Neural crest cell (in vitro differentiated cells): ENCODE results near the gene FAM83D. TPM values are rescaled to one million over a fixed set of nuclear protein-coding genes. Genes with fewer than 3 reads are reported as not detected.

Experiments used
- DNase-seq: peaks from one replicate; pipeline ENCODE4 v3.0.0; 2021; ENCODE audit warnings: low read depth, mixed read lengths, low spot score
- H3K27ac Mint-ChIP-seq: one replicate; pipeline ENCODE4 v1.8.0; 2021; ENCODE audit warnings: mild to moderate bottlenecking, mixed read lengths; ENCODE audit not compliant: unreplicated experiment
- H3K27me3 Mint-ChIP-seq: 2 replicates; pipeline ENCODE4 v1.8.0; 2021; ENCODE audit warnings: low read depth, mild to moderate bottlenecking, mixed read lengths
- H3K36me3 Mint-ChIP-seq: 2 replicates; pipeline ENCODE4 v1.8.0; 2021; ENCODE audit warnings: low read depth, mild to moderate bottlenecking, mixed read lengths
- H3K4me1 Mint-ChIP-seq: 2 replicates; pipeline ENCODE4 v1.8.0; 2021; ENCODE audit warnings: mixed read lengths
- H3K4me3 Mint-ChIP-seq: one replicate; pipeline ENCODE4 v1.8.0; 2021; ENCODE audit warnings: mild to moderate bottlenecking, mixed read lengths
- H3K9me3 Mint-ChIP-seq: 2 replicates; pipeline ENCODE4 v1.8.0; 2021; ENCODE audit warnings: mixed read lengths
- CTCF ChIP-seq: fragments of 200-600 bp; sonication (generic); conservative IDR thresholded peaks from 2 replicates; pipeline ENCODE4 v1.5.0; 2021; ENCODE audit warnings: antibody characterized with exemption, mild to moderate bottlenecking
- total RNA-seq: library from RNA; stranded (reverse); gene quantifications from 2 replicates; pipeline ENCODE4 v1.2.1, GENCODE V29; 2021

The FAM83D gene
- total RNA-seq, 1 donor from 2014 or later = 37.9 TPM

- H3K4me3 Mint-ChIP-seq = no peak overlapping the region
- no peak overlapping the region for H3K27ac Mint-ChIP-seq
- H3K4me1 Mint-ChIP-seq = no peaks in the 10 kb centered on the region
- TF ChIP-seq CTCF = no peak
- H3K27me3 Mint-ChIP-seq = peaks cover 3% of the 10 kb centered on the region
- H3K9me3 Mint-ChIP-seq = no peaks in the 10 kb centered on the region
- H3K36me3 Mint-ChIP-seq = no peaks in the 10 kb centered on the region
- no peak for DNase-seq
Observed at GRCh38 chr20:38915355-38915754, 10.9 kb upstream of the FAM83D start.

- Mint-ChIP-seq H3K9me3 (no peaks in the 10 kb centered on the region), H3K27ac (no peak overlapping the region), H3K4me1 (no peaks in the 10 kb centered on the region), H3K4me3 (no peak overlapping the region), H3K36me3 (no peaks in the 10 kb centered on the region), H3K27me3 (peaks cover 7% of the 10 kb centered on the region)
- DNase-seq = no peak
- TF ChIP-seq CTCF = no peak
Observed at GRCh38 chr20:38917657-38918056, 8.6 kb upstream of the FAM83D start.

- H3K36me3 Mint-ChIP-seq = no peaks in the 10 kb centered on the region
- no peaks in the 10 kb centered on the region for H3K9me3 Mint-ChIP-seq
- no peak overlapping the region for H3K4me3 Mint-ChIP-seq
- H3K27ac Mint-ChIP-seq = no peak overlapping the region
- H3K27me3 Mint-ChIP-seq = peaks cover 7% of the 10 kb centered on the region
- TF ChIP-seq CTCF = no peak
- no peak for DNase-seq
- H3K4me1 Mint-ChIP-seq = no peaks in the 10 kb centered on the region
Observed at GRCh38 chr20:38918172-38918571, 8.0 kb upstream of the FAM83D start.

GRCh38 chr20:38919683-38920082, 6.5 kb upstream of the FAM83D start:
- Mint-ChIP-seq H3K27ac (no peak overlapping the region), H3K4me3 (no peak overlapping the region), H3K27me3 (peaks cover 7% of the 10 kb centered on the region), H3K4me1 (no peaks in the 10 kb centered on the region), H3K9me3 (no peaks in the 10 kb centered on the region), H3K36me3 (no peaks in the 10 kb centered on the region)
- DNase-seq = no peak
- TF ChIP-seq CTCF = no peak

- Mint-ChIP-seq H3K27ac (no peak overlapping the region), H3K4me1 (no peaks in the 10 kb centered on the region), H3K36me3 (no peaks in the 10 kb centered on the region), H3K9me3 (no peaks in the 10 kb centered on the region), H3K4me3 (no peak overlapping the region), H3K27me3 (peaks cover 7% of the 10 kb centered on the region)
- no peak for DNase-seq
- TF ChIP-seq CTCF = no peak
Observed at GRCh38 chr20:38920411-38920810, 5.8 kb upstream of the FAM83D start.

GRCh38 chr20:38920851-38921250, 5.4 kb upstream of the FAM83D start:
- Mint-ChIP-seq H3K4me1 (peaks cover 3% of the 10 kb centered on the region), H3K9me3 (no peaks in the 10 kb centered on the region), H3K27ac (no peak overlapping the region), H3K27me3 (peaks cover 7% of the 10 kb centered on the region), H3K36me3 (no peaks in the 10 kb centered on the region), H3K4me3 (no peak overlapping the region)
- DNase-seq = no peak
- TF ChIP-seq CTCF = no peak
